H1 (cell line): Measurements from ENCODE around the gene MCMBP. TPM values are rescaled to one million over a fixed set of nuclear protein-coding genes. Genes with fewer than 3 reads are reported as not detected.

Source experiments
- CTCF ChIA-PET: fragments of 300-600 bp; sonication (Branson Sonifier 250); formaldehyde crosslinking; loops from one replicate; lab custom pipeline; 2021; ENCODE audit not compliant: partially characterized antibody; lab: Charles Lee
- POLR2A ChIA-PET: fragments of 300-600 bp; sonication (Branson Sonifier 250); formaldehyde crosslinking; loops from one replicate; lab custom pipeline; 2021; ENCODE audit warnings: inconsistent platforms; ENCODE audit not compliant: partially characterized antibody; lab: Charles Lee
- DNase-seq, 2 experiments: peaks; one replicate each; pipeline versions ENCODE4 v3.0.0 to v3.0.0-alpha.2; 2010 to 2022; ENCODE audit warnings: low spot score in 2 of 2, low read depth in 1 of 2, mixed read lengths in 1 of 2
- FAIRE-seq: peaks from 2 replicates; lab custom pipeline; 2011; peaks lifted over from hg19 to GRCh38; lab: Jason Lieb, UNC
- H2AFZ ChIP-seq: 2 replicates; pipeline ENCODE4 v1.8.1; 2012; ENCODE audit warnings: low read length, inconsistent platforms
- H2AK5ac ChIP-seq: 2 replicates; pipeline ENCODE4 v1.6.1; 2013; ENCODE audit warnings: low read depth, low read length
- H2BK120ac ChIP-seq: replicated peaks from 2 replicates; pipeline ENCODE3; 2013; ENCODE audit warnings: low read depth, low read length, inconsistent platforms
- H2BK12ac ChIP-seq: 2 replicates; pipeline ENCODE4 v1.6.1; 2013; ENCODE audit warnings: low read depth, low read length
- H2BK15ac ChIP-seq: 2 replicates; pipeline ENCODE4 v1.6.1; 2013; ENCODE audit warnings: low read length
- H2BK20ac ChIP-seq: 2 replicates; pipeline ENCODE4 v1.6.1; 2013; ENCODE audit warnings: low read length
- H2BK5ac ChIP-seq: 2 replicates; pipeline ENCODE4 v1.6.1; 2013; ENCODE audit warnings: low read depth, low read length
- H3K14ac ChIP-seq: 2 replicates; pipeline ENCODE4 v1.6.1; 2013; ENCODE audit warnings: inconsistent platforms; ENCODE audit not compliant: insufficient read length
- H3K18ac ChIP-seq: 2 replicates; pipeline ENCODE4 v1.6.1; 2013; ENCODE audit warnings: low read length; ENCODE audit errors: extremely low read depth
- H3K23ac ChIP-seq: 2 replicates; pipeline ENCODE4 v1.6.1; 2013; ENCODE audit warnings: inconsistent platforms; ENCODE audit not compliant: insufficient read length
- H3K23me2 ChIP-seq: 2 replicates; pipeline ENCODE4 v1.6.1; 2013; ENCODE audit warnings: low read depth, low read length
- H3K27ac ChIP-seq: 2 replicates; pipeline ENCODE4 v1.6.1; 2011; ENCODE audit warnings: low read depth, low read length, inconsistent platforms
- H3K27me3 ChIP-seq, 4 experiments: replicated peaks in 1 of 4; 1 replicate in 1 of 4; 2 replicates in 3 of 4; pipeline versions ENCODE4 v1.6.1 to v1.8.1; 2011 to 2013; ENCODE audit warnings: low read length in 3 of 4, mild to moderate bottlenecking in 3 of 4, inconsistent platforms in 2 of 4, mixed read lengths in 2 of 4, moderate library complexity in 1 of 4; ENCODE audit not compliant: control insufficient read depth in 3 of 4, insufficient read depth in 3 of 4; ENCODE audit errors: extremely low read depth in 1 of 4
- H3K36me3 ChIP-seq, 4 experiments: 2 replicates each; pipeline versions ENCODE4 v1.6.1 to v1.8.1; 2011 to 2013; ENCODE audit warnings: mild to moderate bottlenecking in 4 of 4, low read length in 3 of 4, moderate library complexity in 2 of 4, control low read depth in 1 of 4, inconsistent platforms in 1 of 4; ENCODE audit not compliant: insufficient read depth in 4 of 4, control insufficient read depth in 2 of 4
- H3K4ac ChIP-seq: replicated peaks from 2 replicates; pipeline ENCODE3; 2013; ENCODE audit warnings: low read length, low read depth, mixed read lengths, inconsistent platforms; ENCODE audit not compliant: insufficient read length
- H3K4me1 ChIP-seq, 4 experiments: replicated peaks in 1 of 4; 1 replicate in 1 of 4; 2 replicates in 3 of 4; pipeline versions ENCODE4 v1.6.1 to v1.8.1; 2011 to 2013; ENCODE audit warnings: low read length in 3 of 4, inconsistent platforms in 2 of 4, mixed read lengths in 1 of 4; ENCODE audit not compliant: insufficient read depth in 4 of 4, control insufficient read depth in 3 of 4
- H3K4me2 ChIP-seq, 2 experiments: 2 replicates each; pipeline versions ENCODE4 v1.6.1 to v1.8.1; 2011 to 2013; ENCODE audit warnings: low read depth in 2 of 2, low read length in 2 of 2, control low read depth in 1 of 2, inconsistent platforms in 1 of 2, mild to moderate bottlenecking in 1 of 2; ENCODE audit not compliant: insufficient read depth in 1 of 2
- H3K4me3 ChIP-seq, 4 experiments: fragments of 200-600, 300-600 bp in 1 of 4; sonication (generic), shearing (Covaris generic), sonication (Bioruptor Twin) in 1 of 4; 2 replicates each; pipeline versions ENCODE4 v1.5.1 to v1.8.1; 2011 to 2016; ENCODE audit warnings: low read length in 4 of 4, low read depth in 3 of 4, control low read depth in 2 of 4, inconsistent platforms in 2 of 4, mild to moderate bottlenecking in 2 of 4, mixed read lengths in 1 of 4, moderate library complexity in 1 of 4; ENCODE audit not compliant: insufficient read depth in 2 of 4; ENCODE audit errors: extremely low read depth in 1 of 4
- H3K56ac ChIP-seq: replicated peaks from 2 replicates; pipeline ENCODE3; 2013; ENCODE audit warnings: low read depth, mild to moderate bottlenecking, mixed read lengths, low read length, inconsistent platforms; ENCODE audit not compliant: insufficient read length
- H3K79me1 ChIP-seq: 2 replicates; pipeline ENCODE4 v1.6.1; 2013; ENCODE audit warnings: low read depth, low read length, control low read depth
- H3K79me2 ChIP-seq, 2 experiments: 2 replicates each; pipeline versions ENCODE4 v1.6.1 to v1.8.1; 2012 to 2013; ENCODE audit warnings: low read length in 2 of 2, mild to moderate bottlenecking in 2 of 2, inconsistent platforms in 1 of 2; ENCODE audit not compliant: insufficient read depth in 2 of 2, control insufficient read depth in 1 of 2
- H3K9ac ChIP-seq, 4 experiments: replicated peaks in 1 of 4; 1 replicate in 1 of 4; 2 replicates in 3 of 4; pipeline versions ENCODE4 v1.6.1 to v1.8.1; 2011 to 2013; ENCODE audit warnings: low read depth in 3 of 4, low read length in 3 of 4, control low read depth in 2 of 4, mild to moderate bottlenecking in 2 of 4, moderate library complexity in 2 of 4, inconsistent platforms in 1 of 4; ENCODE audit errors: extremely low read depth in 1 of 4
- H3K9me3 ChIP-seq, 2 experiments: 2 replicates each; pipeline versions ENCODE4 v1.6.1 to v1.8.1; 2012 to 2013; ENCODE audit warnings: mild to moderate bottlenecking in 2 of 2, moderate library complexity in 2 of 2, control low read depth in 1 of 2, inconsistent platforms in 1 of 2, low read depth in 1 of 2, low read length in 1 of 2, mixed read lengths in 1 of 2; ENCODE audit not compliant: insufficient read depth in 2 of 2
- H4K20me1 ChIP-seq, 2 experiments: replicated peaks in 1 of 2; 2 replicates each; pipeline versions ENCODE3 to v1.8.1; 2011 to 2013; ENCODE audit warnings: inconsistent platforms in 2 of 2, low read length in 2 of 2, mild to moderate bottlenecking in 1 of 2; ENCODE audit not compliant: insufficient read depth in 2 of 2, control insufficient read depth in 1 of 2
- H4K5ac ChIP-seq: 2 replicates; pipeline ENCODE4 v1.6.1; 2013; ENCODE audit warnings: low read length, low read depth, mixed read lengths, inconsistent platforms; ENCODE audit not compliant: insufficient read length
- H4K8ac ChIP-seq: 2 replicates; pipeline ENCODE4 v1.8.0; 2013; ENCODE audit warnings: mild to moderate bottlenecking, moderate library complexity, low read length, inconsistent platforms; ENCODE audit not compliant: insufficient read depth; ENCODE audit errors: extremely low read depth
- H4K91ac ChIP-seq: replicated peaks from 2 replicates; pipeline ENCODE3; 2013; ENCODE audit warnings: low read length, mixed read lengths, inconsistent platforms; ENCODE audit not compliant: insufficient read length
- JUND ChIP-seq: IDR thresholded peaks from 2 replicates; pipeline ENCODE4 v1.6.1; 2011; ENCODE audit warnings: mild to moderate bottlenecking, improper control_type of control experiment, low read length
- KDM5A ChIP-seq: fragments of 200-600 bp; IDR thresholded peaks from 2 replicates; pipeline ENCODE4 v1.7.1; 2012; ENCODE audit warnings: mild to moderate bottlenecking, low read length, inconsistent platforms, mixed read lengths
- RFX5 ChIP-seq: IDR thresholded peaks from 2 replicates; pipeline ENCODE4 v1.6.1; 2011; ENCODE audit warnings: low read depth, low read length, improper control_type of control experiment, borderline replicate concordance
- SP2 ChIP-seq: IDR thresholded peaks from 2 replicates; pipeline ENCODE4 v1.6.1; 2012; ENCODE audit warnings: mild to moderate bottlenecking, low read length, inconsistent platforms
- WGBS, 2 experiments: shearing (Covaris generic) in 1 of 2; methylation state at CpG; one replicate each; pipeline versions ENCODE4 v1.1.6 to v1.1.7; 2013 to 2015; ENCODE audit warnings: low lambda C conversion rate in 2 of 2, mixed read lengths in 2 of 2, inconsistent platforms in 1 of 2, low coverage in 1 of 2, missing lambda C conversion rate in 1 of 2; ENCODE audit not compliant: insufficient replicate concordance in 2 of 2, insufficient coverage in 1 of 2, insufficient read length in 1 of 2; ENCODE audit errors: extremely low coverage in 1 of 2, missing lambda C conversion rate in 1 of 2; 5-methylcytosine and 5-hydroxymethylcytosine counted together
- polyA plus RNA-seq, 7 experiments: library from polyadenylated mRNA; depleted of rRNA in 3 of 7; stranded (reverse) in 5 of 7; unstranded in 2 of 7; fragments of >200 nt in 5 of 7; fragments of 200-250 nt in 2 of 7; gene quantifications; 1 replicate in 5 of 7; 2 replicates in 1 of 7; 4 replicates in 1 of 7; pipeline versions ENCODE4 v1.2.1 to v1.2.3, GENCODE V29; 2011 to 2013; ENCODE audit warnings: missing spikeins in 2 of 7, mixed read lengths in 2 of 7
- total RNA-seq: library from RNA; stranded (reverse); fragmentation: NEBNext Ultra II Directional; extraction: Animal tissue kit (Norgen Biotek cat#: 25700); gene quantifications from 2 replicates; pipeline ENCODE4 v1.2.1, GENCODE V29; 2021

Gene MCMBP
- total and polyA plus RNA-seq, 2 of the 8 experiments (the other 6 are each of a cell fraction or from before 2014, with no cell fraction given), result 67.3 to 81.7 TPM

GRCh38 chr10:119801176-119801575 lies 71.5 kb downstream of the MCMBP start:
- H3K79me1 ChIP-seq, result no peaks in the 10 kb centered on the region
- H3K4ac ChIP-seq, result no peak overlapping the region
- no peaks in the 10 kb centered on the region for H4K20me1 ChIP-seq
- no peak overlapping the region for H3K23ac ChIP-seq
- no peak for FAIRE-seq
- H3K18ac ChIP-seq, result no peak overlapping the region
- H2AK5ac ChIP-seq, result no peak overlapping the region
- 100% methylated on average over 2 of the region's 2 CpGs; no CpG with 5 or more reads in 1 of the 2 experiments for WGBS, 2 experiments
- H2BK5ac ChIP-seq, result no peak overlapping the region
- CTCF ChIA-PET, result interaction anchor here (1.5 kb wide), 1 partner anchor 50 kb away, joined by 8 read pairs; no protein-coding TSS in a partner anchor
- no peaks in the 10 kb centered on the region for H3K9me3 ChIP-seq
- no peak overlapping the region for H2BK120ac ChIP-seq
- peaks cover 0 to 5% (median 3%) of the 10 kb centered on the region in 4 experiments; a peak in 3 of 8 replicates for H3K36me3 ChIP-seq
- no peak overlapping the region for H2BK20ac ChIP-seq
- no peak overlapping the region for H4K91ac ChIP-seq
- no peak overlapping the region for H2AFZ ChIP-seq
- no peak overlapping the region for H3K56ac ChIP-seq
- H4K5ac ChIP-seq, result no peak overlapping the region
- H3K4me3 ChIP-seq, result no peak overlapping the region
- H3K4me1 ChIP-seq, result no peaks in the 10 kb centered on the region
- no peaks in the 10 kb centered on the region for H3K23me2 ChIP-seq
- TF ChIP-seq RFX5, result no peak
- no peak for TF ChIP-seq KDM5A
- no peak for TF ChIP-seq JUND
- no peak for TF ChIP-seq SP2
- no peak overlapping the region for H4K8ac ChIP-seq
- no peaks in the 10 kb centered on the region for H3K27me3 ChIP-seq
- H3K14ac ChIP-seq, result no peak overlapping the region
- DNase-seq, result no peak
- no peak overlapping the region for H3K9ac ChIP-seq
- no peak overlapping the region for H2BK15ac ChIP-seq
- no peak overlapping the region for H3K27ac ChIP-seq
- H3K79me2 ChIP-seq, result no peaks in the 10 kb centered on the region
- H2BK12ac ChIP-seq, result no peak overlapping the region
- POLR2A ChIA-PET, result interaction anchor here (1.5 kb wide), 1 partner anchor 11 kb away, joined by 3 read pairs; no protein-coding TSS in a partner anchor
- no peak overlapping the region for H3K4me2 ChIP-seq
